ENCODE results near the gene EIF2D.
"Not testable (repeated sequence)": the region's sequence is repeated elsewhere in the genome, so short reads cannot be mapped to it uniquely, and the experiment has no call there.

The EIF2D gene

GRCh38 chr1:206581571-206581981 lies 30.7 kb downstream of the EIF2D start:
- no peak for TF ChIP-seq Cebpa-rat (IDR thresholded peaks at IDR 0.05)
- Histone ChIP-seq H3K4me3 (0 out of 2 replicates have a peak overlapping the region, but pooled peaks have one; percentile 2), H3K36me3 (peaks cover 80% of the 10 kb centered on the region), H3K9me3 (no peaks in the 10 kb centered on the region), H4K20me1 (peaks cover 100% of the 10 kb centered on the region), H3K27me3 (no peaks in the 10 kb centered on the region), H3K9ac (peak overlapping the region; percentile 59; the same call in 1 of the 2 replicates), H3K4me2 (peak overlapping the region; percentile 90), H3K27ac (peak overlapping the region; percentile 79), H3K4me1 (peaks cover 71% of the 10 kb centered on the region)

- H3K4me2 ChIP-seq: peak overlapping the region; percentile 90
- peak overlapping the region; percentile 79 for H3K27ac ChIP-seq
- peaks cover 100% of the 10 kb centered on the region for H4K20me1 ChIP-seq
- peaks cover 79% of the 10 kb centered on the region for H3K36me3 ChIP-seq
- peak overlapping the region; percentile 73; the same call in 1 of the 2 replicates for H3K9ac ChIP-seq
- H3K9me3 ChIP-seq, H3K4me3 ChIP-seq, H3K27me3 ChIP-seq: not testable (repeated sequence)
- peaks cover 76% of the 10 kb centered on the region for H3K4me1 ChIP-seq
These were observed 31.2 kb downstream of the EIF2D start for GRCh38 chr1:206581114-206581497.

GRCh38 chr1:206580438-206581113 lies 31.7 kb downstream of the EIF2D start:
- Histone ChIP-seq H3K4me1 (peaks cover 81% of the 10 kb centered on the region), H3K27ac (peak overlapping the region; percentile 79), H3K9me3 (no peaks in the 10 kb centered on the region), H3K27me3 (no peaks in the 10 kb centered on the region), H4K20me1 (peaks cover 100% of the 10 kb centered on the region), H3K4me3 (peak overlapping the region; percentile 34; the same call in 1 of the 2 replicates), H3K9ac (peak overlapping the region; percentile 73), H3K4me2 (peak overlapping the region; percentile 90), H3K36me3 (peaks cover 73% of the 10 kb centered on the region)
- no peak for TF ChIP-seq Cebpa-rat (IDR thresholded peaks at IDR 0.05)

GRCh38 chr1:206579747-206580437 lies 32.4 kb downstream of the EIF2D start:
- H3K27me3 ChIP-seq: no peaks in the 10 kb centered on the region
- peak overlapping the region; percentile 73 for H3K9ac ChIP-seq
- H4K20me1 ChIP-seq: peaks cover 100% of the 10 kb centered on the region
- H3K4me3 ChIP-seq: peak overlapping the region; percentile 34; the same call in 1 of the 2 replicates
- peak; percentile 65; the same call in 1 of the 2 replicates for TF ChIP-seq Cebpa-rat (IDR thresholded peaks at IDR 0.05)
- peaks cover 66% of the 10 kb centered on the region for H3K36me3 ChIP-seq
- H3K4me2 ChIP-seq: peak overlapping the region; percentile 90
- H3K9me3 ChIP-seq: no peaks in the 10 kb centered on the region
- peak overlapping the region; percentile 79 for H3K27ac ChIP-seq
- peaks cover 88% of the 10 kb centered on the region for H3K4me1 ChIP-seq

GRCh38 chr1:206578978-206579374 lies 33.3 kb downstream of the EIF2D start:
- H3K36me3 ChIP-seq: peaks cover 64% of the 10 kb centered on the region
- TF ChIP-seq Cebpa-rat (IDR thresholded peaks at IDR 0.05): no peak
- H4K20me1 ChIP-seq: peaks cover 100% of the 10 kb centered on the region
- H3K4me1 ChIP-seq: peaks cover 97% of the 10 kb centered on the region
- no peaks in the 10 kb centered on the region for H3K9me3 ChIP-seq
- H3K9ac ChIP-seq: peak overlapping the region; percentile 73; the same call in 1 of the 2 replicates
- no peaks in the 10 kb centered on the region for H3K27me3 ChIP-seq
- peak overlapping the region; percentile 90 for H3K4me2 ChIP-seq
- no peak overlapping the region for H3K4me3 ChIP-seq
- H3K27ac ChIP-seq: peak overlapping the region; percentile 76

- H3K27ac ChIP-seq: peak overlapping the region; percentile 76
- peaks cover 100% of the 10 kb centered on the region for H4K20me1 ChIP-seq
- no peak overlapping the region for H3K4me3 ChIP-seq
- H3K9me3 ChIP-seq: no peaks in the 10 kb centered on the region
- peaks cover 100% of the 10 kb centered on the region for H3K4me1 ChIP-seq
- H3K9ac ChIP-seq: peak overlapping the region; percentile 73; the same call in 1 of the 2 replicates
- peaks cover 64% of the 10 kb centered on the region for H3K36me3 ChIP-seq
- no peak for TF ChIP-seq Cebpa-rat (IDR thresholded peaks at IDR 0.05)
- H3K4me2 ChIP-seq: peak overlapping the region; percentile 90
- H3K27me3 ChIP-seq: no peaks in the 10 kb centered on the region
These were observed 33.9 kb downstream of the EIF2D start for GRCh38 chr1:206578068-206578977.

GRCh38 chr1:206577626-206578025 lies 34.6 kb downstream of the EIF2D start:
- no peak overlapping the region for H3K4me3 ChIP-seq
- H3K9me3 ChIP-seq: no peaks in the 10 kb centered on the region
- no peak for TF ChIP-seq Cebpa-rat (IDR thresholded peaks at IDR 0.05)
- peaks cover 64% of the 10 kb centered on the region for H3K36me3 ChIP-seq
- H3K4me2 ChIP-seq: peak overlapping the region; percentile 90
- peak overlapping the region; percentile 7; the same call in 1 of the 2 replicates for H3K27ac ChIP-seq
- H3K4me1 ChIP-seq: peaks cover 100% of the 10 kb centered on the region
- peaks cover 100% of the 10 kb centered on the region for H4K20me1 ChIP-seq
- H3K9ac ChIP-seq: no peak overlapping the region
- no peaks in the 10 kb centered on the region for H3K27me3 ChIP-seq

GRCh38 chr1:206575894-206576737 lies 36.1 kb downstream of the EIF2D start:
- Histone ChIP-seq H3K27ac (peak overlapping the region; percentile 65), H3K4me2 (peak overlapping the region; percentile 90), H3K9ac (no peak overlapping the region; the same call in 1 of the 2 replicates)

More at GRCh38 chr1:206575894-206576737, 36.1 kb downstream of the EIF2D start:
- H3K27me3 ChIP-seq: no peaks in the 10 kb centered on the region
- no peaks in the 10 kb centered on the region for H3K9me3 ChIP-seq
- H3K4me3 ChIP-seq: no peak overlapping the region
- peaks cover 68% of the 10 kb centered on the region for H3K36me3 ChIP-seq
- TF ChIP-seq Cebpa-rat (IDR thresholded peaks at IDR 0.05): no peak
- peaks cover 100% of the 10 kb centered on the region for H4K20me1 ChIP-seq
- peaks cover 100% of the 10 kb centered on the region for H3K4me1 ChIP-seq

Data from BLaER1 (cell line).